CD4-positive, alpha-beta T cell (primary cell): Measurements from ENCODE around the gene SNTA1. TPM values are rescaled to one million over a fixed set of nuclear protein-coding genes. Genes with fewer than 3 reads are reported as not detected.

Source experiments
- ATAC-seq: fragments of 200-7000 bp; cut with Tn5 transposase; one replicate; pipeline ENCODE4 v1.10.0; 2022; ENCODE audit warnings: mild to moderate bottlenecking; ENCODE audit not compliant: poor library complexity
- CTCF ChIA-PET: fragments of 350-600 bp; sonication (Branson Sonifier 250); formaldehyde crosslinking; loops from one replicate; lab custom pipeline; 2021; ENCODE audit warnings: antibody characterized with exemption, inconsistent platforms; lab: Charles Lee
- POLR2A ChIA-PET: fragments of 350-600 bp; sonication (Branson Sonifier 250); formaldehyde crosslinking; loops from one replicate; lab custom pipeline; 2021; ENCODE audit warnings: antibody characterized with exemption, inconsistent platforms; lab: Charles Lee
- DNase-seq, 14 experiments: peaks; one replicate each; pipeline ENCODE4 v3.0.0-alpha.2; 2013 to 2020; ENCODE audit warnings: mixed read lengths in 2 of 14
- H3K27ac ChIP-seq, 2 donors: one replicate each; pipeline versions ENCODE4 v1.5.1 to v1.7.0; 2013; ENCODE audit warnings: low read length in 2 of 2, low read depth in 1 of 2, mild to moderate bottlenecking in 1 of 2
- H3K27me3 ChIP-seq, 2 experiments: 1 replicate in 1 of 2; 2 replicates in 1 of 2; pipeline versions ENCODE4 v1.6.1 to v1.7.0; 2013; ENCODE audit warnings: low read length in 2 of 2, control low read depth in 1 of 2, mild to moderate bottlenecking in 1 of 2, moderate library complexity in 1 of 2; ENCODE audit not compliant: insufficient read depth in 2 of 2, control insufficient read depth in 1 of 2
- H3K36me3 ChIP-seq: one replicate; pipeline ENCODE4 v1.6.1; 2013; ENCODE audit warnings: low read length, control low read depth; ENCODE audit not compliant: insufficient read depth
- H3K4me1 ChIP-seq: one replicate; pipeline ENCODE4 v1.6.1; 2013; ENCODE audit warnings: low read length, control low read depth; ENCODE audit not compliant: insufficient read depth
- H3K4me3 ChIP-seq: one replicate; pipeline ENCODE4 v1.5.1; 2013; ENCODE audit warnings: mild to moderate bottlenecking, low read length, moderate library complexity
- H3K9me3 ChIP-seq, 2 experiments: 1 replicate in 1 of 2; 2 replicates in 1 of 2; pipeline versions ENCODE4 v1.6.1 to v1.7.0; 2013; ENCODE audit warnings: low read length in 2 of 2, mild to moderate bottlenecking in 2 of 2, control low read depth in 1 of 2, moderate library complexity in 1 of 2; ENCODE audit not compliant: control insufficient read depth in 1 of 2, insufficient read depth in 1 of 2
- H3K27ac Mint-ChIP-seq: one replicate; pipeline ENCODE4 v1.8.0; 2020; ENCODE audit warnings: mixed read lengths
- H3K27me3 Mint-ChIP-seq: one replicate; pipeline ENCODE4 v1.8.0; 2021; ENCODE audit warnings: mixed read lengths
- H3K36me3 Mint-ChIP-seq: one replicate; pipeline ENCODE4 v1.8.0; 2021; ENCODE audit warnings: low read depth, mixed read lengths
- H3K4me1 Mint-ChIP-seq: one replicate; pipeline ENCODE4 v1.8.0; 2021; ENCODE audit warnings: low read depth, mixed read lengths
- H3K4me3 Mint-ChIP-seq: one replicate; pipeline ENCODE4 v1.8.0; 2020; ENCODE audit warnings: mild to moderate bottlenecking, mixed read lengths
- H3K9me3 Mint-ChIP-seq: one replicate; pipeline ENCODE4 v1.8.0; 2020; ENCODE audit warnings: mixed read lengths
- intact Hi-C, 2 experiments: fragments of 100-400 bp; cut with DNase I in 1 of 2; cut with micrococcal nuclease in 1 of 2; formaldehyde crosslinking; loops; one replicate each; pipeline versions ENCODE4 v1.15.1 to v1.9.0; 2023 to 2025; cut with DNase I, micrococcal nuclease
- total RNA-seq, 174 experiments: library from RNA in 2 of 174; stranded (reverse) in 2 of 174; gene quantifications; one replicate each; pipeline ENCODE4 v1.2.3 and lab custom pipeline; 2021 to 2026
- TF ChIP-seq, protein P1 (sequence below): fragments of 200-600 bp; IDR thresholded peaks from one replicate; pipeline ENCODE4 v1.8.0; 2022; ENCODE audit warnings: antibody characterized with exemption, mild to moderate bottlenecking

SNTA1 gene
- total RNA-seq, 2 experiments from 2014 or later, result 5.0 to 5.2 TPM

DNA sequence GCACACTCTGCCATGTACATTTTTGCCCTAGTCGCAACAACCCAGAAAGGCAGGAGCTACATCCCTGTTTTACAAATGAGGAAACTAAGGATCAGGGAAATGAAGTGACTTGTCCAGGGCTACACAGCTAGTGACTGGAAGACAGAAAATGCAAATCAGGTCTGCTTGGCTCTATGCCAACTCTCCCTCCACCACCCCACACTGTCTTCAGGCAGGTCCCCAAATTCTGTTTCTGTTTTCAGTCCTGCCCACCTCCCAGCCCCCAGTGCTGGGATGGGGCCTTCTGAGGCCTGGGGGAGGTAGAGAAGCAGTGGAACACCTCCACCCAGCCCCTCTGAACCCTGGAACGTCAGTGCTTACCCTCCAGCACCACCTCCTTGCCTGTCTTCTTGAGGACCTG, 5.1 kb downstream of the SNTA1 start:
- H3K27ac Mint-ChIP-seq, result no peak overlapping the region
- ATAC-seq (no peak), DNase-seq (no peak)
- H3K36me3 Mint-ChIP-seq, result no peaks in the 10 kb centered on the region
- peaks cover 9% of the 10 kb centered on the region for H3K4me1 Mint-ChIP-seq
- POLR2A ChIA-PET, result no interaction called here
- no peaks in the 10 kb centered on the region for H3K27me3 ChIP-seq
- CTCF ChIA-PET, result interaction anchor here (0.5 to 0.6 kb wide), 2 partner anchors 10 to 161 kb away, joined by 3 read pairs; no protein-coding TSS in a partner anchor
- H3K27me3 Mint-ChIP-seq, result no peaks in the 10 kb centered on the region
- intact Hi-C loops, result no loop called here
- H3K4me1 ChIP-seq, result peaks cover 12% of the 10 kb centered on the region
- no peak overlapping the region for H3K27ac ChIP-seq
- TF ChIP-seq, protein P1, sequence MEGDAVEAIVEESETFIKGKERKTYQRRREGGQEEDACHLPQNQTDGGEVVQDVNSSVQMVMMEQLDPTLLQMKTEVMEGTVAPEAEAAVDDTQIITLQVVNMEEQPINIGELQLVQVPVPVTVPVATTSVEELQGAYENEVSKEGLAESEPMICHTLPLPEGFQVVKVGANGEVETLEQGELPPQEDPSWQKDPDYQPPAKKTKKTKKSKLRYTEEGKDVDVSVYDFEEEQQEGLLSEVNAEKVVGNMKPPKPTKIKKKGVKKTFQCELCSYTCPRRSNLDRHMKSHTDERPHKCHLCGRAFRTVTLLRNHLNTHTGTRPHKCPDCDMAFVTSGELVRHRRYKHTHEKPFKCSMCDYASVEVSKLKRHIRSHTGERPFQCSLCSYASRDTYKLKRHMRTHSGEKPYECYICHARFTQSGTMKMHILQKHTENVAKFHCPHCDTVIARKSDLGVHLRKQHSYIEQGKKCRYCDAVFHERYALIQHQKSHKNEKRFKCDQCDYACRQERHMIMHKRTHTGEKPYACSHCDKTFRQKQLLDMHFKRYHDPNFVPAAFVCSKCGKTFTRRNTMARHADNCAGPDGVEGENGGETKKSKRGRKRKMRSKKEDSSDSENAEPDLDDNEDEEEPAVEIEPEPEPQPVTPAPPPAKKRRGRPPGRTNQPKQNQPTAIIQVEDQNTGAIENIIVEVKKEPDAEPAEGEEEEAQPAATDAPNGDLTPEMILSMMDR, result no peak
- H3K9me3 Mint-ChIP-seq, result no peaks in the 10 kb centered on the region
- H3K4me3 ChIP-seq, result no peak overlapping the region
- no peaks in the 10 kb centered on the region for H3K36me3 ChIP-seq
- H3K4me3 Mint-ChIP-seq, result no peak overlapping the region
- H3K9me3 ChIP-seq, result no peaks in the 10 kb centered on the region

DNA sequence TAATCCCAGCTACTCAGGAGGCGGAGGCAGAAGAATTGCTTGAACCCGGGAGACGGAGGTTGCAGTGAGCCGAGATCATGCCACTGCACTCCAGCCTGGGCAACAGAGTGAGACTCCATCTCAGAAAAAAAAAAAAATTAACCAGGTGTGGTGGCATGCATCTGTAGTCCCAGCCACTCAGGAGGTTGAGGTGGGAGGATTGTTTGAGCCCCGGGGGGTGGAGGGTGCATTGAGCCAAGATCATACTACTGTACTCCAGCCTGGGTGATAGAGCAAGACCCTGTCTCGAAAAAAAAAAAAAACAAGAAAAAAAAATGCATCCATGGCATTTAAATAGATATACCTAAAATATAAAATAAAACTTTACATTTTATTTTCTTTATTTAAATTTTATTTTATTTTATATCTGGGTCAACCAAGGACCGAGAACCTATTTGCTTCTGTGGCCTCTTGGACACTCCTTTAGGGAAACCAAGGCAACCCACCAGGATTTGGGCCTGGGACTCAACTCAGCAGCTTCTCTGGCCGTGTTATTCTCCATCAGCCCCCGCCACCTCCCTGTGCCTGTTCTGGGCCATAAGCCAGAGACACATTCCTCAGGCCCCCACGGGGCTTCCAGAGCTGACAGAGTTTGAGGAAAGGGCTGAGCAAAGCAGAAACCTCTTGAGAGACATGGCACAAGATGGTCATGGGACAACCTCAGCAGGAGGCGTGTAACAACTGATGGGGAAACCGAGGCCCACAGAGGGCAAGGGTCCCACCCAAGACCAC, 6.2 kb downstream of the SNTA1 start:
- no peaks in the 10 kb centered on the region for H3K36me3 Mint-ChIP-seq
- no peak overlapping the region for H3K27ac Mint-ChIP-seq
- H3K36me3 ChIP-seq, result no peaks in the 10 kb centered on the region
- H3K9me3 Mint-ChIP-seq, result no peaks in the 10 kb centered on the region
- DNase-seq, result no peak
- no peak overlapping the region for H3K4me3 ChIP-seq
- no peak overlapping the region for H3K27ac ChIP-seq
- intact Hi-C loops, result no loop called here
- H3K4me1 ChIP-seq, result peaks cover 3% of the 10 kb centered on the region
- H3K9me3 ChIP-seq, result no peaks in the 10 kb centered on the region
- H3K4me3 Mint-ChIP-seq, result no peak overlapping the region
- ATAC-seq, result no peak
- TF ChIP-seq, protein P1, result no peak
- no peaks in the 10 kb centered on the region for H3K27me3 Mint-ChIP-seq
- no peaks in the 10 kb centered on the region for H3K27me3 ChIP-seq
- ChIA-PET CTCF (no interaction called here), POLR2A (interaction anchor here (0.6 kb wide), 1 partner anchor 242 kb away, joined by 3 read pairs; no protein-coding TSS in a partner anchor)
- H3K4me1 Mint-ChIP-seq, result peaks cover 1% of the 10 kb centered on the region

DNA sequence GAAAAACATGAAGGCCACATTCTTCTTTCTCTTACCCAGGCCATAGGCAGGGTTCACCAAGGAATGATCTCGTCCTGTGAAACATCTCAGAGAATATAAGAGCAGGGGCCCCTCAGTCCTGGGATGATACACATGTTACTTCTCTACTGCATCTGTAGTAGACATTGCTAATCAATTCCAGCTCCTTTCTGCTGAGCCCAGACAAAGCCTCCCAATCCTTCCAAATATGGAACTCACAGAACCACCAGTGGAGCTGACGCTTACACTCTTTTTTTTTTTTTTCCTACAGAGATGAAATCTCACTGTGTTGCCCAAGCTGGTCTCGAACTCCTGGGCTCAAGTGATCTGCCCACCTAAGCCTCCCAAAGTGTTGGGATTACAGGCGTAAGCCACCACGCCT, 9.1 kb downstream of the SNTA1 start:
- no peak overlapping the region for H3K4me3 Mint-ChIP-seq
- ATAC-seq (no peak), DNase-seq (no peak)
- no peaks in the 10 kb centered on the region for H3K36me3 Mint-ChIP-seq
- intact Hi-C loops, result no loop called here
- no peaks in the 10 kb centered on the region for H3K9me3 Mint-ChIP-seq
- TF ChIP-seq, protein P1, result no peak
- no peak overlapping the region for H3K27ac ChIP-seq
- CTCF ChIA-PET, result interaction anchor here (0.7 kb wide), 1 partner anchor 57 kb away, joined by 3 read pairs; no protein-coding TSS in a partner anchor
- H3K27me3 ChIP-seq, result no peaks in the 10 kb centered on the region
- no peaks in the 10 kb centered on the region for H3K9me3 ChIP-seq
- H3K4me1 Mint-ChIP-seq, result no peaks in the 10 kb centered on the region
- POLR2A ChIA-PET, result no interaction called here
- no peaks in the 10 kb centered on the region for H3K27me3 Mint-ChIP-seq
- no peaks in the 10 kb centered on the region for H3K4me1 ChIP-seq
- no peak overlapping the region for H3K27ac Mint-ChIP-seq
- H3K4me3 ChIP-seq, result no peak overlapping the region
- H3K36me3 ChIP-seq, result no peaks in the 10 kb centered on the region
